Lower lobe of right lung (tissue), 2 donors: ENCODE measurements around the gene ABLIM1. TPM values are rescaled to one million over a fixed set of nuclear protein-coding genes. Genes with fewer than 3 reads are reported as not detected.

Experiments
- ATAC-seq, 2 donors: fragments of 200-7000 bp; cut with Tn5 transposase; one replicate each; pipeline ENCODE4 v1.9.1; 2020 to 2022; ENCODE audit warnings: mild to moderate bottlenecking in 2 of 2, moderate library complexity in 2 of 2
- DNase-seq: peaks from one replicate; pipeline ENCODE4 v3.0.0-alpha.2; 2020
- H3K27ac ChIP-seq: fragments of 200-600 bp; one replicate; pipeline ENCODE4 v1.8.0; 2022
- H3K27me3 ChIP-seq: fragments of 200-600 bp; one replicate; pipeline ENCODE4 v1.8.0; 2022; ENCODE audit warnings: low read depth
- H3K36me3 ChIP-seq: fragments of 200-600 bp; one replicate; pipeline ENCODE4 v1.8.0; 2022; ENCODE audit warnings: mild to moderate bottlenecking
- H3K4me1 ChIP-seq: fragments of 200-600 bp; one replicate; pipeline ENCODE4 v1.8.0; 2022
- H3K4me3 ChIP-seq: fragments of 200-600 bp; one replicate; pipeline ENCODE4 v1.8.0; 2022; ENCODE audit warnings: mild to moderate bottlenecking
- H3K9me3 ChIP-seq: fragments of 200-600 bp; one replicate; pipeline ENCODE4 v1.8.0; 2022
- intact Hi-C: fragments of 100-400 bp; cut with DNase I; formaldehyde crosslinking; loops from one replicate; pipeline ENCODE4 v1.11.0; 2022
- total RNA-seq: library from RNA; stranded (reverse); fragmentation: NEBNext Ultra II Directional; extraction: Animal tissue kit (Norgen Biotek cat#: 25700); gene quantifications from one replicate; pipeline ENCODE4 v1.2.1, GENCODE V29; 2021
- TF ChIP-seq, protein P1 (sequence below): fragments of 200-600 bp; IDR thresholded peaks from one replicate; pipeline ENCODE4 v1.8.0; 2022; ENCODE audit warnings: antibody characterized with exemption, mild to moderate bottlenecking
- donor health status: DM: no; HTN: yes; CAD: no; lungs with severe emphysema.

The ABLIM1 gene
- total RNA-seq, 1 donor from 2014 or later, result 106 TPM

DNA sequence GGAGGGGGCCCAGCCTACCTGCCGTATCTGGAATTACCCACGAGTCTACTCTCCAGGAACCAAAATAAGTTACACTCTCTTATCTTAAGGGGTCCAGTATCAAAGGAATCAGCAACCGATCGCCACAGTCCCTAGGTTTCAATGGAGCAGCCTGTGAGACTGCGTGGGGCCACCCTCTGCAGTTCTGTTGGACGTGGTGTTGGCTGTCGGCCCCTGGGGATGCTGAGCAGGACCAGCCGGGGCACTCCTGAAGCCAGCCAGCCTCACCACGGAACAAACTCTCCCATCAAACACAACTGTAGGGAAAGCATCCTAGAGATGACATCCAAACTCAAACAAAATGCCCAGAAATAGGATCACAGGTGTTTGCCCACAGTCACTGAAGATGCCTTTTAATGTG is 25.5 kb upstream of the ABLIM1 start:
- Histone ChIP-seq H3K27me3 (no peaks in the 10 kb centered on the region), H3K36me3 (no peaks in the 10 kb centered on the region), H3K9me3 (no peaks in the 10 kb centered on the region), H3K27ac (peak overlapping the region; percentile 72), H3K4me1 (peaks cover 54% of the 10 kb centered on the region), H3K4me3 (peak overlapping the region; percentile 48)
- ATAC-seq (peak; percentile 23 to 48), DNase-seq (no peak)
- intact Hi-C loops, result no loop called here
- TF ChIP-seq, protein P1, sequence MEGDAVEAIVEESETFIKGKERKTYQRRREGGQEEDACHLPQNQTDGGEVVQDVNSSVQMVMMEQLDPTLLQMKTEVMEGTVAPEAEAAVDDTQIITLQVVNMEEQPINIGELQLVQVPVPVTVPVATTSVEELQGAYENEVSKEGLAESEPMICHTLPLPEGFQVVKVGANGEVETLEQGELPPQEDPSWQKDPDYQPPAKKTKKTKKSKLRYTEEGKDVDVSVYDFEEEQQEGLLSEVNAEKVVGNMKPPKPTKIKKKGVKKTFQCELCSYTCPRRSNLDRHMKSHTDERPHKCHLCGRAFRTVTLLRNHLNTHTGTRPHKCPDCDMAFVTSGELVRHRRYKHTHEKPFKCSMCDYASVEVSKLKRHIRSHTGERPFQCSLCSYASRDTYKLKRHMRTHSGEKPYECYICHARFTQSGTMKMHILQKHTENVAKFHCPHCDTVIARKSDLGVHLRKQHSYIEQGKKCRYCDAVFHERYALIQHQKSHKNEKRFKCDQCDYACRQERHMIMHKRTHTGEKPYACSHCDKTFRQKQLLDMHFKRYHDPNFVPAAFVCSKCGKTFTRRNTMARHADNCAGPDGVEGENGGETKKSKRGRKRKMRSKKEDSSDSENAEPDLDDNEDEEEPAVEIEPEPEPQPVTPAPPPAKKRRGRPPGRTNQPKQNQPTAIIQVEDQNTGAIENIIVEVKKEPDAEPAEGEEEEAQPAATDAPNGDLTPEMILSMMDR, result no peak

DNA sequence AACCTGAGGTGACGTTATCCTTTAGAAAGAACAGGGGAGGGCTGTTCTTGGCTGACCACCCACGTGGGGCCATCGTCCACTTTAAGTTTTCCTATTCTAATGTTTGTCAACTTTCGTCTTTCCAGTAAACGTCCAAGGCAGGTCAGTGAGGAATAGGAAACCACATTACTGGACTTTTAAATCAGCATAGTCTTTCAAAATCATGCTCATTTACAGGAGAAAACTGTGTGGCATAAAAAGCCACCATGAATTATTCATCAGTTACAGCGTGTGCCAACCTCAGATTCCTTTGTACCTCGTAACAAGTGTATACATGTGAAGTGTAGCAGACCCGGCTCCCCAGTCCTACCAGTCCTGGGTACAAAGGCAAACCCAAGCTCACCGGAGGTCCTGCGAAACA is 25.1 kb upstream of the ABLIM1 start:
- H3K36me3 ChIP-seq, result no peaks in the 10 kb centered on the region
- H3K27me3 ChIP-seq, result no peaks in the 10 kb centered on the region
- peak overlapping the region; percentile 72 for H3K27ac ChIP-seq
- DNase-seq, result no peak
- peak; percentile 51 to 78 for ATAC-seq
- peak overlapping the region; percentile 48 for H3K4me3 ChIP-seq
- TF ChIP-seq, protein P1, result no peak
- H3K4me1 ChIP-seq, result peaks cover 54% of the 10 kb centered on the region
- intact Hi-C loops, result no loop called here
- H3K9me3 ChIP-seq, result no peaks in the 10 kb centered on the region

DNA sequence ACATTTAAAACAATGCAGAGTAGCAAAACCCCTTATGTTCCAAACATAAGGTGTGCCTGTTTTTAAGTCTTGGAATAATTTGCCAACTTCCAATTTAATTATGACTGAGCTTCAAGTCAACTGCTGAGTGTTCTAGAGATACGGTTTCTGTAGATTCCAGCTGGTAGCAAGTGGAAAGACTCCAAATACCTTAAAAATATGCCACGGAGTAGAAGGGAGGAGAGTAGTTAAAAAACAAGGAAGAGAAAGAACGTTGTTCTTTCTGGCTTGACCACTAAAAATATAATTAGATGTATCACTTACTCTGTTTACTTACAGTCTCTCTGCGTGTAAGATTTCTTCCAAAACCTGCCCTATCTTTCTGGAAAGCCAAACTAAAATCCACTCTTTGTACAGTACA is 24.5 kb upstream of the ABLIM1 start:
- TF ChIP-seq, protein P1, result no peak
- DNase-seq (no peak), ATAC-seq (no peak)
- no peaks in the 10 kb centered on the region for H3K36me3 ChIP-seq
- peak overlapping the region; percentile 72 for H3K27ac ChIP-seq
- H3K4me1 ChIP-seq, result peaks cover 54% of the 10 kb centered on the region
- intact Hi-C loops, result no loop called here
- no peaks in the 10 kb centered on the region for H3K9me3 ChIP-seq
- H3K27me3 ChIP-seq, result no peaks in the 10 kb centered on the region
- peak overlapping the region; percentile 48 for H3K4me3 ChIP-seq

DNA sequence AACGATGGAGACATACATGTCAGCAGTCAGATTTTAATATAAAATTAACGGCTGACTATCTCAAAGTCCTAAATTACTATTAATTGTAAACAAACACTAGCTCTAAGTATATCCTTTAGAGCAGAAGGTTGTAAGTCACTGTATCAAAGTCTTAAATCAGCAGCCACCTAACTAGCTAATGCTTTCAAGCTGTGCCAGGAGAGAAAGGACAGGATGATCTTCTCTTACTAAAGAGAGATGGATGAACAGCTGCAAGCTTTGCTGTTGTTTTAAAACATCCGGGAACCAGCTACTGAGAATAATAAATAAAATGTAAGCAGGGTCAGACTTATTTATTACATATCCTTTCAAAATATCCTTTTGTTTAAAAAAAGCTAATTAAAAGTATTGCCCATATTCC is 24.0 kb upstream of the ABLIM1 start:
- TF ChIP-seq, protein P1, result no peak
- Histone ChIP-seq H3K9me3 (no peaks in the 10 kb centered on the region), H3K27ac (peak overlapping the region; percentile 72), H3K4me1 (peaks cover 54% of the 10 kb centered on the region), H3K36me3 (no peaks in the 10 kb centered on the region), H3K27me3 (no peaks in the 10 kb centered on the region), H3K4me3 (peak overlapping the region; percentile 48)
- DNase-seq (no peak), ATAC-seq (no peak)
- intact Hi-C loops, result no loop called here

DNA sequence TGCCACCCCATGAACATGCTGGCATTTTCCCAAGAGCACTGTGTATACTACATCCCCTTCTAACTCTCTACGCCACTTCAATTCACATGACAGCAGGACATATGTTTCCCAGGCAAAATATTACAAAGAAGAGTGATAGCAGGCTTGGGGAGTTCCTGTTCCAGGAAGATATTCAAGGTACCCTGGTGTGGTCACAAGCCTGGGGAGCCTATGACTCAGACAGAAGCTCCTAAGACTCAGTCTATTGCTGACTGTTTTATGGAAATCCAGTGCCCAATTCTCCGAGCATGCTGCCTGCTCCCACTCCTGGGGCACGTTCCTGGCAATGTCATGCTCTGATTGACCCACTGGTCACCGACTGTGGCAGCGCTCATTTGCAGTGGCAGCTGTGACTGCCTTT is 23.5 kb upstream of the ABLIM1 start:
- ATAC-seq (no peak), DNase-seq (no peak)
- no peaks in the 10 kb centered on the region for H3K9me3 ChIP-seq
- TF ChIP-seq, protein P1, result no peak
- no peaks in the 10 kb centered on the region for H3K36me3 ChIP-seq
- H3K4me1 ChIP-seq, result peaks cover 51% of the 10 kb centered on the region
- intact Hi-C loops, result no loop called here
- no peak overlapping the region for H3K27ac ChIP-seq
- H3K27me3 ChIP-seq, result no peaks in the 10 kb centered on the region
- H3K4me3 ChIP-seq, result peak overlapping the region; percentile 48
